Panc1 (cell line): Measurements from ENCODE around the gene CNNM2. TPM values are rescaled to one million over a fixed set of nuclear protein-coding genes. Genes with fewer than 3 reads are reported as not detected.

Experiments used
- ATAC-seq: fragments of 200-7000 bp; cut with Tn5 transposase; 2 replicates; pipeline ENCODE4 v1.9.1; 2020; ENCODE audit warnings: mild to moderate bottlenecking, moderate library complexity
- BruUV-seq: library from RNA; stranded (reverse); fragments of 400-500 nt; replicated peaks from 2 replicates; lab custom pipeline; 2021; lab: Mats Ljungman, UMichigan
- CTCF ChIA-PET: fragments of 300-600 bp; sonication (Branson Sonifier 250); formaldehyde crosslinking; loops from one replicate; lab custom pipeline; 2022; ENCODE audit warnings: antibody characterized with exemption; lab: Charles Lee
- POLR2A ChIA-PET: fragments of 300-600 bp; sonication (Branson Sonifier 250); formaldehyde crosslinking; loops from one replicate; lab custom pipeline; 2022; ENCODE audit warnings: antibody characterized with exemption; lab: Charles Lee
- DNase-seq: peaks from one replicate; pipeline ENCODE4 v3.0.0-alpha.2; 2010; ENCODE audit warnings: low read depth, low spot score
- H3K27ac ChIP-seq: 2 replicates; pipeline ENCODE4 v1.5.1; 2011; ENCODE audit warnings: mild to moderate bottlenecking, low read length, inconsistent platforms
- H3K27me3 ChIP-seq: fragments of 200-500 bp; sonication (Bioruptor generic); 2 replicates; pipeline ENCODE4 v1.6.0; 2014; ENCODE audit warnings: low read length, inconsistent platforms; ENCODE audit not compliant: control insufficient read depth, insufficient read depth
- H3K36me3 ChIP-seq: fragments of 200-500 bp; sonication (Bioruptor generic); 2 replicates; pipeline ENCODE4 v1.5.1; 2014; ENCODE audit warnings: inconsistent platforms, mild to moderate bottlenecking, low read length, moderate library complexity; ENCODE audit not compliant: control insufficient read depth, insufficient read depth
- H3K4me1 ChIP-seq: 2 replicates; pipeline ENCODE4 v1.5.1; 2011; ENCODE audit warnings: inconsistent platforms, mild to moderate bottlenecking, low read length, moderate library complexity; ENCODE audit not compliant: control insufficient read depth, insufficient read depth
- H3K4me3 ChIP-seq, 2 experiments: 2 replicates each; pipeline ENCODE4 v1.5.1; 2011 to 2012; ENCODE audit warnings: low read depth in 2 of 2, low read length in 2 of 2, mild to moderate bottlenecking in 2 of 2, inconsistent platforms in 1 of 2, moderate library complexity in 1 of 2
- H3K9me3 ChIP-seq: fragments of 200-500 bp; sonication (Bioruptor generic); 2 replicates; pipeline ENCODE4 v1.5.1; 2014; ENCODE audit warnings: low read depth, mild to moderate bottlenecking, inconsistent platforms, low read length, moderate library complexity; ENCODE audit not compliant: control insufficient read depth, insufficient read depth
- CTCF ChIP-seq: fragments of 450-650 bp; IDR thresholded peaks from 2 replicates; pipeline ENCODE4 v1.5.1; 2017; ENCODE audit warnings: mild to moderate bottlenecking
- POLR2AphosphoS5 ChIP-seq: IDR thresholded peaks from 2 replicates; pipeline ENCODE4 v1.6.1; 2012; ENCODE audit warnings: mild to moderate bottlenecking, low read depth, low read length, moderate library complexity
- REST ChIP-seq, 2 experiments: IDR thresholded peaks; 2 replicates each; pipeline ENCODE4 v1.6.1; 2011 to 2012; ENCODE audit warnings: low read depth in 2 of 2, control low read depth in 1 of 2, low read length in 1 of 2, mild to moderate bottlenecking in 1 of 2, moderate library complexity in 1 of 2; ENCODE audit not compliant: insufficient read depth in 1 of 2
- SIN3A ChIP-seq: IDR thresholded peaks from 2 replicates; pipeline ENCODE4 v1.6.1; 2012; ENCODE audit warnings: low read depth, mild to moderate bottlenecking, low read length, moderate library complexity, borderline replicate concordance; ENCODE audit not compliant: insufficient read depth
- TCF7L2 ChIP-seq: IDR thresholded peaks from 2 replicates; pipeline ENCODE4 v1.6.1; 2011; ENCODE audit warnings: mild to moderate bottlenecking, low read depth, low read length, inconsistent platforms
- in situ Hi-C: cut with HindIII; loops from 2 replicates; pipeline ENCODE4 v1.10.0; 2016; ENCODE audit warnings: low sequenced_read_pairs, low pct_unique_long_range_greater_than_20kb
- intact Hi-C: fragments of 100-400 bp; cut with micrococcal nuclease; formaldehyde crosslinking; loops from one replicate; pipeline ENCODE4 v1.10.0; 2022; ENCODE audit not compliant: unreplicated experiment
- total RNA-seq: library from RNA; stranded (reverse); gene quantifications from one replicate; pipeline ENCODE4 v1.2.1, GENCODE V29; 2021; ENCODE audit not compliant: unreplicated experiment

Gene CNNM2
- total RNA-seq, 1 experiment from 2014 or later, result 27.1 TPM

GRCh38 chr10:102959360-102959759 is 41.3 kb downstream of the CNNM2 start:
- H3K4me1 ChIP-seq, result peaks cover 6% of the 10 kb centered on the region
- TF ChIP-seq TCF7L2, result no peak
- TF ChIP-seq CTCF, result no peak
- TF ChIP-seq POLR2AphosphoS5, result no peak
- no peak for TF ChIP-seq SIN3A
- TF ChIP-seq REST (IDR thresholded peaks at IDR 0.05; ENCODE audit: insufficient read depth in 1 of 2, low read depth in 2 of 2, low read length in 1 of 2), result no peak
- no peak overlapping the region for H3K27ac ChIP-seq
- DNase-seq, result no peak
- intact Hi-C loops (no loop called here), in situ Hi-C loops (no loop called here)
- CTCF ChIA-PET, result no interaction called here
- no peaks in the 10 kb centered on the region for H3K36me3 ChIP-seq
- no peaks in the 10 kb centered on the region for H3K27me3 ChIP-seq
- H3K4me3 ChIP-seq, result no peak overlapping the region
- H3K9me3 ChIP-seq, result no peaks in the 10 kb centered on the region
- ATAC-seq, result no peak
- no TSS peak for BruUV-seq
- POLR2A ChIA-PET, result interaction anchor here (0.6 kb wide), 1 partner anchor 14 kb away, joined by 3 read pairs; no protein-coding TSS in a partner anchor

- TF ChIP-seq POLR2AphosphoS5 (no peak), SIN3A (no peak), TCF7L2 (no peak), CTCF (no peak), REST (IDR thresholded peaks at IDR 0.05; ENCODE audit: insufficient read depth in 1 of 2, low read depth in 2 of 2, low read length in 1 of 2) (no peak)
- Histone ChIP-seq H3K4me3 (no peak overlapping the region), H3K4me1 (peaks cover 6% of the 10 kb centered on the region), H3K36me3 (no peaks in the 10 kb centered on the region), H3K27me3 (no peaks in the 10 kb centered on the region), H3K9me3 (no peaks in the 10 kb centered on the region), H3K27ac (no peak overlapping the region)
- POLR2A ChIA-PET, result no interaction called here
- DNase-seq (no peak), ATAC-seq (no peak)
- intact Hi-C loops, result no loop called here
- BruUV-seq, result no TSS peak
- in situ Hi-C loops, result no loop called here
- CTCF ChIA-PET, result interaction anchor here (0.7 kb wide), 2 partner anchors 14 to 19 kb away, joined by 3 to 4 read pairs; no protein-coding TSS in a partner anchor
Measured at GRCh38 chr10:102960157-102960556, 42.1 kb downstream of the CNNM2 start.
